Duodenal mucosa (tissue), 2 donors: ENCODE results near the gene SUCLG1.
A peak's percentile ranks its signal among the peaks of the same experiment; 100 is the strongest.

Source experiments
- H3K27ac ChIP-seq: one replicate; pipeline ENCODE4 v1.7.0; 2013; ENCODE audit warnings: low read depth, low read length
- H3K27me3 ChIP-seq, 2 donors: one replicate each; pipeline ENCODE4 v1.7.0; 2013; ENCODE audit warnings: low read length in 2 of 2, control low read depth in 1 of 2; ENCODE audit not compliant: insufficient read depth in 2 of 2, control insufficient read depth in 1 of 2
- H3K36me3 ChIP-seq, 2 donors: one replicate each; pipeline ENCODE4 v1.7.0; 2013; ENCODE audit warnings: low read length in 2 of 2, control low read depth in 1 of 2; ENCODE audit not compliant: insufficient read depth in 2 of 2, control insufficient read depth in 1 of 2
- H3K4me1 ChIP-seq, 2 donors: one replicate each; pipeline ENCODE4 v1.7.0; 2013; ENCODE audit warnings: low read length in 2 of 2, control low read depth in 1 of 2; ENCODE audit not compliant: insufficient read depth in 2 of 2, control insufficient read depth in 1 of 2
- H3K4me3 ChIP-seq, 2 donors: one replicate each; pipeline ENCODE4 v1.7.0; 2013; ENCODE audit warnings: low read length in 2 of 2, low read depth in 1 of 2
- H3K9ac ChIP-seq, 2 donors: one replicate each; pipeline ENCODE4 v1.7.0; 2013; ENCODE audit warnings: low read length in 2 of 2, low read depth in 1 of 2
- H3K9me3 ChIP-seq, 2 donors: one replicate each; pipeline ENCODE4 v1.7.0; 2013; ENCODE audit warnings: low read length in 2 of 2, control low read depth in 1 of 2; ENCODE audit not compliant: control insufficient read depth in 1 of 2

The SUCLG1 gene

DNA sequence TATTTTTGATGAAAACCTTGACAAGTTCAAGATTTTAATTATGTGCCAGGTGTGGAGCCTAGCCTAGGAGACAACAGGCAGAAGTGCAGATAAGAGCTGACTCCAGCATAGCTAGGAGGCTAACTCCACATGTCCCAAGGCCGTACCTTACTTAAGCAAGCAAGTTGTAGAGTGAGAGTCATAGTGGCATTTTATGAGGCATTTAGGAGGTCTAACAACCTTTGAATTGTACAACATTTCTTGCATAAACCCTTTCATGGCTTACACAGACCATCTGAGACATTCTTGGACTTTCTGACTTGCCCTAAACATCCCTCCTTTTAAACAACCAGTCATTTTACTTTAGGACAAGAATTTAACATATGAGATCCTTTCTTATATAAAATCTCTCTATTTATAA, 8.3 kb upstream of the SUCLG1 start:
- H3K4me3 ChIP-seq = no peak overlapping the region
- H3K4me1 ChIP-seq = no peaks in the 10 kb centered on the region
- no peaks in the 10 kb centered on the region for H3K9me3 ChIP-seq
- no peak overlapping the region for H3K27ac ChIP-seq
- no peak overlapping the region for H3K9ac ChIP-seq
- no peaks in the 10 kb centered on the region for H3K27me3 ChIP-seq
- H3K36me3 ChIP-seq = no peaks in the 10 kb centered on the region

DNA sequence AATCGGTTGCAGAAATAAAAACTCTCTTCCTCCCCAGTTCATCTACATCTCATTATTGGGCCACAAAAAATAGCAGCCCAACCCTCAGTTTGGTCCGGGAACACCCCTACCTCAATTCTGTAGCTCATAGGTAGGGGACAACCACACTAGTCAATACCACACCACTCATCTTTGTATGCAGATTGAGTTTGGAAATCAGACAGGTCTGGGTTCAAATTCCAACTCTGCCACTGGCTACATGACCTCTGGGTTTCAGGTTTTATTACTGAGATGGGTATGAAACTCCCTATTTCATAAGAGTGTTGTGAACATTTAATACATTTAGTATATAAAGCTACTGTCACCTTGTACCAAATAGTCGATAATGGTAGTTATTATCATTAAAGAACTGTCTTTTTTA, 2.2 kb upstream of the SUCLG1 start:
- Histone ChIP-seq H3K9me3 (no peaks in the 10 kb centered on the region), H3K36me3 (no peaks in the 10 kb centered on the region), H3K4me1 (peaks cover 29 to 34% of the 10 kb centered on the region in 2 donors), H3K9ac (no peak overlapping the region), H3K27me3 (no peaks in the 10 kb centered on the region), H3K4me3 (no peak overlapping the region), H3K27ac (no peak overlapping the region)

DNA sequence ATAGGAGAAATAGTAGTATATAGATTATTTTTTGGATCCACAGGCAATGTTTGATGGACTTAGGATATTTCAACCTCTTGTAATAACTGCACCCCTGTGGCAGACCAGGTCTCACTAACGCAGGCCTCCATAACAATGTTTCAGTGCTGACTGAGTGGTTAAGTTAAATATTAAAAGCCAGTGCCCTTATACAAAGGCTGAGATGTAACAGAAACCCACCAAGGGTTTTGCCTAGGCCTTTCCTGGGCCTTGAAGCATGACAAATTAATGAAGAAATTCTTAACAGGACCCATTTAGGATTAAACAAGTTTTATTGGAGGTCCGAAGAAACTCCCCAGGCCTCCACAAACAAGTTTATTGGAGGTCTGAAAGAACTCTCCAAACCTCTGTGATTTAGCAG, 1.6 kb upstream of the SUCLG1 start:
- H3K9ac ChIP-seq = no peak overlapping the region
- peaks cover 30 to 41% of the 10 kb centered on the region in 2 donors for H3K4me1 ChIP-seq
- H3K36me3 ChIP-seq = no peaks in the 10 kb centered on the region
- no peak overlapping the region for H3K4me3 ChIP-seq
- no peak overlapping the region for H3K27ac ChIP-seq
- no peaks in the 10 kb centered on the region for H3K9me3 ChIP-seq
- H3K27me3 ChIP-seq = no peaks in the 10 kb centered on the region

DNA sequence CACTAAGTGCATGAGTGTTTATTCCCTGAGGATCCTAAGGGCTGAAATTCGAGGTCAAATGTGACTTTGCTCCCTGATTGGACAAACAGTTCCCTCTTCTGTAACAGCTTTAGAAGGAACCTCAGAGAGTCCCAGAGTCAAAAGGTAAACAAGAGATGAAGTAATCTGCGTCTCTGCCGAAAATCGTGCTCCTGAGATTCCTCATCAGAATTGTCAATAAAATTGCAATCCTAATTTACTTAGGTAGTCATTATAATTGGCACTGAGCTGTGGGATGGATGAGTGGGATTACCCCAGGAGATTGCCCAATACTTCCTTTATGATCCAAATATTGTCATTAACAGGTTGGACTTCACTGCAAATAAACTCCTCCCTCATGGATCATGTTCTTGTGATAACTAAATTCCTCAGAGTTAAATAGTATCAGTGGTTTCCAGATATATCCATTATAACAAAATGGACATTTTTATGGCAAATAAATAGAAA, 907 bp upstream of the SUCLG1 start:
- Histone ChIP-seq H3K9me3 (no peaks in the 10 kb centered on the region), H3K4me1 (peaks cover 30 to 41% of the 10 kb centered on the region in 2 donors), H3K27ac (no peak overlapping the region), H3K9ac (peak overlapping the region; percentile 90 to 96), H3K4me3 (peak overlapping the region; percentile 95 to 99), H3K27me3 (no peaks in the 10 kb centered on the region), H3K36me3 (no peaks in the 10 kb centered on the region)

DNA sequence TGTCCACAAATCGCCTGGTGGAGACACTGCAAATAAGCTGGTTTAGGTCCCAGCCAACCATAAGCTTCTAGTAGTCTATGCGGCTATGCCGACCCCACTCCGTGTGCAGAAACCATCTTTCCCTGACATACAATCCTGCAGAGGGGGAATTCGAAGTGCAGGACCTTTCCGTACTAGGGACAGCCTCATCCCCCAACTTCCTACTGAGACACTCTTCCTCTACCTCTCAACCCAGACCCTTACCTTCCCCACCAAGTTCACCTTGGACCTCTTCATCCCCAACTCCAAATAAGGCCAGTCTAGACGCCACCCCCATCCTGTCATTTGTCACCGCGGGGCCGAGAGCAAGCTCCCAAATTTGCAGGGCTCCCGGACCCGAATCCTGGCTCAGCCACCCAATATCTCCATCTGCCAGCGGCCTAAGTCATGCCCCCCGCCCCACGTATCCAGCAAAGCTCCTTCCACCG, 496 bp downstream of the SUCLG1 start:
- Histone ChIP-seq H3K9ac (peak overlapping the region; percentile 90 to 96), H3K27me3 (no peaks in the 10 kb centered on the region), H3K36me3 (peaks cover 0 to 5% of the 10 kb centered on the region in 2 donors), H3K27ac (peak overlapping the region; percentile 82), H3K4me3 (peak overlapping the region; percentile 95 to 99), H3K9me3 (no peaks in the 10 kb centered on the region), H3K4me1 (peaks cover 38 to 41% of the 10 kb centered on the region in 2 donors)

DNA sequence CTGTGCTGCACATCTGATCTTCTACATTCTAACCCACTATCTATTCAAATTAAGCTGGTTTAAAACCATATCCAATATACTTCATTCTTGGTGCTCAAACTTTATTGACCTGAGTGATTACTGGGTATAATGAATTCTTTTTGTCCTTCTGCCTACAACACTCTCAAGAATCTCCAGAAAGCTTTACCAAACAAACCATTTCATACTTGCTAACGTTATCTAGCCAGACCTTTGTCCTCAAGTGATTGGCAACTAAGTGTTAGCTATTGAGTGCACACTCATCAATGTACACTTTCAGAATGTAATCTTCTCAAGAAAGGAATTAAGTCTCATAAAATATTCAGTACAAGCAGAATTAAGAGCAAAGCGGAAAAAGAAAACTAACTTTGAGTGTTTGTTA, 1.4 kb downstream of the SUCLG1 start:
- H3K4me3 ChIP-seq = peak overlapping the region; percentile 95 to 99
- no peaks in the 10 kb centered on the region for H3K9me3 ChIP-seq
- H3K27ac ChIP-seq = no peak overlapping the region
- no peaks in the 10 kb centered on the region for H3K27me3 ChIP-seq
- H3K36me3 ChIP-seq = peaks cover 3 to 5% of the 10 kb centered on the region in 2 donors
- H3K4me1 ChIP-seq = peaks cover 38 to 41% of the 10 kb centered on the region in 2 donors
- peak overlapping the region; percentile 90 to 96 for H3K9ac ChIP-seq

DNA sequence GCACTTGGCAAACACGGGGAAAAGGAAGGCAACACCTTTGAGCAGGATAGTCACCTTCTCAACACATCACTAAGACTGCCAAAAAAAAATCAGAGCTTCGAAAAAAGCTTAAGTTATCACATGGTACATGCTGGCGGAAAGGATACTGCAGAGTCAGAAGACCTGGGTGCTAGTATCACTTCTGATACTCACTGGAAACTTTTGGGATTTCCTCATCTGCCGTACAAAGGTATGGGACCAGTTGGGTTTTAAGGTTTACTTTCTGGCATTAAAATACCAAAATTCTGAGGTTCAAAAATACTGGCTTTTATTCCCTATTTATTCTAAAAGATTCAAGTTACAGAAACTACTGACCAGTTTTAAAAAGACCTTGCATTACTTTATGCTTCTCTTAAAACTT, 2.9 kb downstream of the SUCLG1 start:
- Histone ChIP-seq H3K27me3 (no peaks in the 10 kb centered on the region), H3K4me1 (peaks cover 36 to 38% of the 10 kb centered on the region in 2 donors), H3K9me3 (no peaks in the 10 kb centered on the region), H3K4me3 (no peak overlapping the region), H3K36me3 (peaks cover 4 to 5% of the 10 kb centered on the region in 2 donors), H3K9ac (no peak overlapping the region), H3K27ac (no peak overlapping the region)

DNA sequence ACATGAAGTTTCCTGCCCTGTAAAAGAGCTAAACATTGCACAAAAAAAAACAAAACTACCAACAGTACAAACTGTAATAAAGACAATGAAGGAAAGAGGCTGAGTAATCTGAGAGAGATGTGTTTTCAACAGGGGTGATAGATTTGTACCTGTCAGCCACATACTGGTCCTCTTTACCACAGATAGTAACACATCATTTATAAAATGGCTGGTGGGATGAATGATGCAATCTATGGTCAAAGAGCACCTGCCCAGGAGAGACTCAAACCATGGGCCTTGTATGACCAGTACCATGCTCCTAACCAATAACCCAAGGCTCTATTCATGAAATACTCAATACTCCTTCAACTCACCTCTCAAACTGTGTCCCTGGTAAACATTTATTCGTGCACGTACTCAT, 4.5 kb downstream of the SUCLG1 start:
- H3K4me1 ChIP-seq = peaks cover 29 to 44% of the 10 kb centered on the region in 2 donors
- peaks cover 4 to 5% of the 10 kb centered on the region in 2 donors for H3K36me3 ChIP-seq
- no peak overlapping the region for H3K27ac ChIP-seq
- H3K9ac ChIP-seq = no peak overlapping the region
- H3K27me3 ChIP-seq = no peaks in the 10 kb centered on the region
- no peaks in the 10 kb centered on the region for H3K9me3 ChIP-seq
- no peak overlapping the region for H3K4me3 ChIP-seq

DNA sequence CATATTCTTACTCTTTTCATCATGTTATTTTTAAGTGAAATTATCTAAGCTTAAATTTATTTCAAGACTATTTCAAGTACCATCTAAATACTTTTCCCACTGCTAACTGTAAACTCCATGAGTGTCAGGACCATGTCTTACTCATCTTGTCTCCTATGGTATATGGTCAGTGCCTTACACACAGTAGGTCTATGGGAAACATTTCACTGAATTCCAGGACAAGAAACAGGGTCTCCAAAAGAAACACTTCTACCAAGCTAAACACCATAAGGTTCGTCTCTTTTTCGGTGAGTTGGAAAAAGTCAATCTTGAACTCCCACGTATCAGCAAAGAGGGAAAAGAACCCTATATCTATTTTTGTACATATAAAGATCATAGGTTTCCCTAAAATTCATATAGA, 6.5 kb downstream of the SUCLG1 start:
- no peaks in the 10 kb centered on the region for H3K27me3 ChIP-seq
- H3K4me1 ChIP-seq = peaks cover 21 to 37% of the 10 kb centered on the region in 2 donors
- no peak overlapping the region for H3K27ac ChIP-seq
- no peak overlapping the region for H3K9ac ChIP-seq
- peaks cover 4 to 5% of the 10 kb centered on the region in 2 donors for H3K36me3 ChIP-seq
- H3K9me3 ChIP-seq = no peaks in the 10 kb centered on the region
- H3K4me3 ChIP-seq = no peak overlapping the region

DNA sequence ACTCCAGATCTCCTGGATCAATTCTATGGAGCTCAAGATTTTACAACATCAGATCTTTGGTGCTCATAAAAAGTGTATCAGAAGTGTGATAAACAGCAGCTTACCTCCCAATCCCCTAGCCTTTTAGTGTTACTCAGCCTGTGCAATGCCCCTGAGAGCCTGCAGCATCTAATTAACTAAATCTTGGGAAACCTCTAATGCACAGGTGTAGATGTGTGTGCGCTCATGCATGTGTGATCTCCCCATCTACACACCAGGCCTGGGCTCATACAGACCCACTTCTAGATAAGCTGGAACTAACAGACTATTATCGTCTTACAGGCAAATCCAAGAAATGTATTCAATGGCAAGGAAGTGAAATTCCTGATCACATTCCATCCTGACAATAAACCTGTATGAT, 7.5 kb downstream of the SUCLG1 start:
- no peaks in the 10 kb centered on the region for H3K9me3 ChIP-seq

More for the DNA sequence above, 7.5 kb downstream of the SUCLG1 start:
- no peaks in the 10 kb centered on the region for H3K27me3 ChIP-seq
- H3K4me1 ChIP-seq = peaks cover 16 to 28% of the 10 kb centered on the region in 2 donors
- no peak overlapping the region for H3K4me3 ChIP-seq
- H3K27ac ChIP-seq = no peak overlapping the region
- H3K36me3 ChIP-seq = peaks cover 4 to 5% of the 10 kb centered on the region in 2 donors
- no peak overlapping the region for H3K9ac ChIP-seq
